ENCODE results near the gene FNDC3B.

FNDC3B gene

GRCh38 chr3:172139528-172140276 is 100.3 kb downstream of the FNDC3B start:
- DNase-seq: no peak

GRCh38 chr3:172140499-172141391 is 101.4 kb downstream of the FNDC3B start:
- peak; percentile 95 for DNase-seq

- peak; percentile 78 for DNase-seq
These were observed 102.9 kb downstream of the FNDC3B start for GRCh38 chr3:172142051-172142863.

DNA sequence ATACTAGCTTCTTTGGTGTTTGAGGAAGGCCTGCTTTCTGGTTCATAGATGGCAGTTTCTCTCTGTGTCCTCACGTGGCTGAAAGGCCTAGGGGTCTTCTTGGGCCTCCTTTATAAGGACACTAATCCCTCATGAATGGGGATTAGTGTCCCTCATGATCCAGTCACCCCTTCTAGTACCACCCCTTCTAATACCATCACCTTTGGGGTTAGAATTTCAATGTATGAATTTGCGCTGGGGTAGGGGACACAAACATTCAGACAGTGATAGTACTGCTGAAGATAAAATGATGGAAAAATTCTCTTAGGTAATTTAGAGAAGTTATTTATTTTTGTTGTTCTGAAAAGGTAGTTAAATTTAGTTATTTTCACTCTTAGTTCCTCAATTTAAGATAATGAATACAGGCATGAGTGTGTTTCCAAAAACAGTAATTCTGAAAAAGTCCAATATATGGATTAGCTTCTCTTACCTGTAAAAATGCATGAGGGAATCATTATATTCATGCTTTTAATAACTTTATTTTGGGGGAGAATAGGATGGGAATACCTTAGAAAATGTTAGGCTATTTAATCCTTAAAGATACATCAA is 103.6 kb downstream of the FNDC3B start:
- no peak for DNase-seq

DNA sequence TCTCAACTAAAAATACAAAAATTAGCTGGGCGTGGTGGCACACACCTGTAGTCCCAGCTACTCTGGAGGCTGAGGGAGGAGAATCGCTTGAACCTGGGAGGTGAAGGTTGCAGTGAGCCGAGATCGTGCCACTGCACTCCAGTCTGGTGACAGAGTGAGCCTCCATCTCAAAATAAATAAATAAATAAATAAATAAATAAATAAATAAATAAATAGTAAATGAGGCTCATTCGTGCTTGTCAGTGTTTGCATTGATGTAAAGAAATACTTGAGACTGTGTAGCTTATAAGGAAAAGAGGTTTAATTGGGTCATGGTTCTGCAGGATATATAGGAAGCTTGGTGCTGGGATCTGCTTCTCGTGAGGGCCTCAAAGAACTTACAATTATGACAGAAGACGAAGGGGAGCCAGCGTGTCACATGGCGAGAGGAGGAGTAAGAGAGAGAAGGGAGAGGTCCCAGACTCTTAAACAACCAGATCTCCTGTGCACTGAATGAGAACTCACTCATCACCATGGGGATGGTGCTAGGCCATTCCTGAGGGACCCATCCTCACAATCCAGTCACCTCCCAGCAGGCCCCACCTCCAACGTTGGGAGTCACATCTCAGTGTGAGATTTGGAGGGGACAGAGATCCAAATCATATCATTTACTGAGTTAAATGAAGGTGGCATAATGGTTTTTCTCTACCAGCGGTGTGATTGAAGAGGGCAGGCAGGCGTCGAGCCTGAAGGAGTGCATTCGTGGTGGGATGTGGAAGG is 104.5 kb downstream of the FNDC3B start:
- DNase-seq: no peak

GRCh38 chr3:172144601-172145000 is 105.2 kb downstream of the FNDC3B start:
- DNase-seq: peak; percentile 50

GRCh38 chr3:172145031-172145686 is 105.8 kb downstream of the FNDC3B start:
- peak; percentile 72 for DNase-seq

- no peak for DNase-seq
These were observed 107.0 kb downstream of the FNDC3B start for GRCh38 chr3:172146349-172146748.

GRCh38 chr3:172147113-172147818 is 107.9 kb downstream of the FNDC3B start:
- DNase-seq: no peak

DNA sequence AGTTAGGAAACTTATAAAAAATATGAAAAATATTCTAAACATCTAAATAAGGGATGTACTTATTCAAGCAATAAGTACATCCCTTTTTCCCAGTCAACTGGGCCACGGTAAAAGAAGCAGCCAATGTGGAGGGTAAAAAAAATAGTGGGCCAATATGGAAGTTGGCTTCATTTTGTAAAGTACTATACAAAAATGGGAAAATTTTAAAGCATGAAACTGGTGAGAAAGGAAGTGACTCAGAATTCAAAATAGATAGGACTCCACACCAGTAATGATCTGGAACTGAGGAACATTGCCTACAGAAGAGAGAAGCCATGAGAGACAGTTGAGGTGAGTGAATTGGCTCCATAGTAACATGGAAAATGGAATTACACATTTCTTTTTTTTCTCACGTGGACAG is 108.9 kb downstream of the FNDC3B start:
- peak; percentile 88 for DNase-seq

GRCh38 chr3:172148702-172149565 is 109.6 kb downstream of the FNDC3B start:
- no peak for DNase-seq

DNA sequence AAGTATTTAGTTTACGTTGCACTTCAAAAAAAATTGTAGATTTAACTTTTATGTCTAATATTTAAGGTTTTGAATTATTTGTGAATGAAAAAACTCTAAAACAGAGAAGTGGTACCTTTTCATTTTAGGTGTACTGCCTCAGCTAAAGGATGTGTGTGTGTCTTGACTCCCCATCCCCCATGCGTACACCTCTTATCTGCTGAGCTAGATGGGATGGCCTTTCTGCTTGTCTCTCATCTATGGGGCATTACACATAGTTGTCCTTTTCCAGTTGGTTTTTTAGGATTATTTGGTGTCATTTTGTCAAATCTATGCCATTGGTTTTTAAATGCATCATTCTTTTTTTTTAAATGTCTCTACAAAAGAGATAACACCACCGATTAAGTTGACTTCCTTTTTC is 110.9 kb downstream of the FNDC3B start:
- no peak for DNase-seq

DNA sequence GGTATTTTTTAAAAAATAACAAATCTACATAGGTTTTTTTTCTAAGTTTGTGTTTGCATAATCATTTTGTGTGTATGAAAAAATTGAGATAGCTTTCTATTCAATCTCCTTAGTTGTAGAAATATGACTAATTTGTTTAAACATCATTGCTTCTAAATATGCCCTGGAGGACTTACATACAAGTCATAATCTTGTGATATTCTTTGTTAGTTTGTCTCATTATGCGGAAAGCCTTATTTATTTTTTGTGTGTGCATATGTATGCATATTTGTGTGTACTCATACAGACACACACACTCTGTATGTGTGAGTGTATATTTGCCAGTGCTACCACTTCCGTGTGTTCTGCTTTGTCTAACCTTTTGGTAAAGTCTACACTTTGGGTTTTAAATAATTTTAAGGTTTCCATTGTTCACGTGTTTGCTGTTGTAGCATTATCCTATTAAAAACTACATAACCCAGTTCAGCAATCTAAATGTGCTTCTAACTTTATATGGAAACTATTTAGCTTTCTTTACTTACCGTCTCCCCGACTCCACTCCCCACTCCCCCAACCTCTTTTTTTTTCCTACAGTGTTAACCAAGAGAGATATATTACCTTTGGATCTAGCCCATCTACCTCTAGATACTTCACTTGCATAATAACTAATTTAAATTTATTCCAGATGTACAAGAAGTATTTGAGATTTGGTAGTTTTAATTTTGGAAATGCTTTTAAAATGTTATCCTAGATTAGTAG is 111.7 kb downstream of the FNDC3B start:
- DNase-seq: no peak

- no peak for DNase-seq
These were observed 112.6 kb downstream of the FNDC3B start for GRCh38 chr3:172151651-172152649.

GRCh38 chr3:172152874-172153273 is 113.5 kb downstream of the FNDC3B start:
- DNase-seq: no peak

- peak; percentile 88 for DNase-seq
These were observed 114.0 kb downstream of the FNDC3B start for GRCh38 chr3:172153335-172153861.

Measured in inflammatory macrophage treated with lipopolysaccharide for 4 hours (primary cell).